PC-9 (cell line): ENCODE measurements around the gene NOS1. TPM values are rescaled to one million over a fixed set of nuclear protein-coding genes. Genes with fewer than 3 reads are reported as not detected.

ENCODE experiments used
- BruUV-seq: library from RNA; stranded (reverse); fragments of 400-500 nt; replicated peaks from 2 replicates; lab custom pipeline; 2021; lab: Mats Ljungman, UMichigan
- CTCF ChIA-PET: fragments of 300-600 bp; sonication (Branson Sonifier 250); formaldehyde crosslinking; loops from one replicate; lab custom pipeline; 2022; ENCODE audit warnings: antibody characterized with exemption; lab: Charles Lee
- POLR2A ChIA-PET: fragments of 300-600 bp; sonication (Branson Sonifier 250); formaldehyde crosslinking; loops from one replicate; lab custom pipeline; 2022; ENCODE audit warnings: antibody characterized with exemption; ENCODE audit not compliant: unreplicated experiment; lab: Charles Lee
- DNase-seq, 2 experiments: peaks; one replicate each; pipeline versions ENCODE4 v3.0.0 to v3.0.0-alpha.2; 2015 to 2022; ENCODE audit warnings: mixed read lengths in 1 of 2
- H2AFZ ChIP-seq: fragments of 200-600 bp; sonication (generic); 2 replicates; pipeline ENCODE4 v1.8.1; 2017; ENCODE audit warnings: antibody characterized with exemption
- H3F3A ChIP-seq: fragments of 200-600 bp; sonication (generic); 2 replicates; pipeline ENCODE4 v1.8.1; 2017; ENCODE audit warnings: antibody characterized with exemption, mild to moderate bottlenecking, low read depth; ENCODE audit not compliant: insufficient read depth
- H3K27ac ChIP-seq: fragments of 200-600 bp; sonication (generic); 2 replicates; pipeline ENCODE4 v1.6.1; 2016; ENCODE audit warnings: mixed run types
- H3K27me3 ChIP-seq: fragments of 200-600 bp; sonication (generic); 2 replicates; pipeline ENCODE4 v1.6.1; 2016; ENCODE audit warnings: low read depth, mixed run types; ENCODE audit not compliant: insufficient read depth
- H3K36me3 ChIP-seq: fragments of 200-600 bp; sonication (generic); 2 replicates; pipeline ENCODE4 v1.6.1; 2016; ENCODE audit warnings: low read depth, mixed run types
- H3K4me1 ChIP-seq: fragments of 200-600 bp; sonication (generic); replicated peaks from 2 replicates; pipeline ENCODE4 v1.6.1; 2016; ENCODE audit warnings: mixed run types; ENCODE audit not compliant: insufficient read depth
- H3K4me2 ChIP-seq: fragments of 200-600 bp; sonication (generic); 2 replicates; pipeline ENCODE4 v1.6.1; 2017; ENCODE audit warnings: mixed run types
- H3K4me3 ChIP-seq: fragments of 200-600 bp; sonication (generic); 2 replicates; pipeline ENCODE4 v1.6.1; 2016; ENCODE audit warnings: mixed run types
- H3K79me2 ChIP-seq: fragments of 200-600 bp; sonication (generic); 2 replicates; pipeline ENCODE4 v1.6.1; 2017; ENCODE audit warnings: low read depth, mixed run types
- H3K9me2 ChIP-seq: fragments of 200-600 bp; sonication (generic); 2 replicates; pipeline ENCODE4 v1.8.1; 2017; ENCODE audit warnings: mild to moderate bottlenecking; ENCODE audit not compliant: insufficient read depth
- H3K9me3 ChIP-seq: fragments of 200-600 bp; sonication (generic); 2 replicates; pipeline ENCODE4 v1.8.1; 2016; ENCODE audit warnings: low read depth; ENCODE audit not compliant: insufficient read depth
- H4K20me1 ChIP-seq: fragments of 200-600 bp; sonication (generic); 2 replicates; pipeline ENCODE4 v1.8.1; 2017; ENCODE audit not compliant: insufficient read depth
- CTCF ChIP-seq: fragments of 200-600 bp; sonication (generic); conservative IDR thresholded peaks from 2 replicates; pipeline ENCODE4 v1.6.1; 2017; ENCODE audit warnings: mixed run types, antibody characterized with exemption, mild to moderate bottlenecking, moderate library complexity
- EZH2 ChIP-seq: fragments of 200-600 bp; sonication (generic); IDR thresholded peaks from 2 replicates; pipeline ENCODE4 v1.8.0; 2017; ENCODE audit warnings: antibody characterized with exemption, low read depth
- intact Hi-C: fragments of 100-400 bp; cut with micrococcal nuclease; formaldehyde crosslinking; loops from one replicate; pipeline ENCODE4 v1.10.0; 2022; ENCODE audit not compliant: unreplicated experiment
- total RNA-seq: library from RNA; stranded (reverse); gene quantifications from 2 replicates; pipeline ENCODE4 v1.2.3, GENCODE V29; 2021

The NOS1 gene
- total RNA-seq, 1 experiment from 2014 or later = not detected

GRCh38 chr12:117180758-117181467 lies 180.5 kb downstream of the NOS1 start:
- DNase-seq = no peak
- H2AFZ ChIP-seq = no peak overlapping the region
- H3K27me3 ChIP-seq = no peaks in the 10 kb centered on the region
- H3K79me2 ChIP-seq = no peaks in the 10 kb centered on the region
- BruUV-seq = no TSS peak
- H3K9me2 ChIP-seq = no peaks in the 10 kb centered on the region
- H3K4me1 ChIP-seq = no peaks in the 10 kb centered on the region
- no peak overlapping the region for H3K4me3 ChIP-seq
- intact Hi-C loops = no loop called here
- no peaks in the 10 kb centered on the region; the same call in 1 of the 2 replicates for H3K9me3 ChIP-seq
- TF ChIP-seq EZH2 (no peak), CTCF (no peak)
- H3K36me3 ChIP-seq = peaks cover 32% of the 10 kb centered on the region
- H3F3A ChIP-seq = no peaks in the 10 kb centered on the region
- POLR2A ChIA-PET = no interaction called here
- H3K27ac ChIP-seq = no peak overlapping the region
- no peak overlapping the region for H3K4me2 ChIP-seq
- CTCF ChIA-PET = no interaction called here
- no peaks in the 10 kb centered on the region for H4K20me1 ChIP-seq

GRCh38 chr12:117178745-117179144 lies 182.7 kb downstream of the NOS1 start:
- Histone ChIP-seq H3K9me2 (no peaks in the 10 kb centered on the region), H3K36me3 (peaks cover 29% of the 10 kb centered on the region), H3K27me3 (no peaks in the 10 kb centered on the region), H3K4me2 (no peak overlapping the region), H3K27ac (no peak overlapping the region), H3K79me2 (no peaks in the 10 kb centered on the region), H2AFZ (no peak overlapping the region), H3F3A (no peaks in the 10 kb centered on the region), H4K20me1 (no peaks in the 10 kb centered on the region), H3K9me3 (no peaks in the 10 kb centered on the region), H3K4me3 (no peak overlapping the region), H3K4me1 (no peaks in the 10 kb centered on the region)
- no peak for TF ChIP-seq CTCF
- TF ChIP-seq EZH2 = no peak
- ChIA-PET CTCF (no interaction called here), POLR2A (no interaction called here)
- no peak for DNase-seq
- intact Hi-C loops = no loop called here
- no TSS peak for BruUV-seq

DNA sequence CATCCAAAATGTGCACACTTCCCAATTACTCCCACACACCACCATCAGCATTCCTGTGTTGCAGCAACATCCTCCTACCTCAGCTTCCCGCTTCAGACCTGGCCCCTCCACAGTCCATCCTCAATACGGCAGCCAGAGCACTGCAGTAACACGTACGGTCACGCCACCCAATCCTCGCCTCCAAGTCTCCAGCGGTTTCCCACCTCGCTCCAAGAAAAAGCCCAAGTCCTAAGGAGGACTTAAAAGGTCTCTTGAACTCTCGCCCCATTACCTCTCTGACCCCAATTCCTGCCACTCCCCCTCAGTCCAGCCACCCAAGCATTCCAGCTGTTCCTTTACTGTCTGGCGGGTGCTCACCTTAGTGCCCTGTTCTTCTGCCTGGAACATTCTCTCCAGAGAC lies 183.1 kb downstream of the NOS1 start:
- no peak for TF ChIP-seq CTCF
- no peak overlapping the region for H2AFZ ChIP-seq
- H3K27ac ChIP-seq = no peak overlapping the region
- H4K20me1 ChIP-seq = no peaks in the 10 kb centered on the region
- no peak overlapping the region for H3K4me2 ChIP-seq
- BruUV-seq = no TSS peak
- POLR2A ChIA-PET = no interaction called here
- no peaks in the 10 kb centered on the region for H3K4me1 ChIP-seq
- no peaks in the 10 kb centered on the region for H3K27me3 ChIP-seq
- no peak overlapping the region for H3K4me3 ChIP-seq
- H3K79me2 ChIP-seq = no peaks in the 10 kb centered on the region
- no peaks in the 10 kb centered on the region for H3F3A ChIP-seq
- CTCF ChIA-PET = no interaction called here
- H3K9me3 ChIP-seq = no peaks in the 10 kb centered on the region
- H3K9me2 ChIP-seq = no peaks in the 10 kb centered on the region
- no peak for DNase-seq
- intact Hi-C loops = no loop called here
- H3K36me3 ChIP-seq = peaks cover 30% of the 10 kb centered on the region
